H9 (cell line): ENCODE measurements around the gene AGPAT2. TPM values are rescaled to one million over a fixed set of nuclear protein-coding genes. Genes with fewer than 3 reads are reported as not detected.

ENCODE experiments used
- DNase-seq: peaks from one replicate; pipeline ENCODE4 v3.0.0-alpha.2; 2017
- H2AFZ ChIP-seq: one replicate; pipeline ENCODE4 v1.6.1; 2013; ENCODE audit warnings: mild to moderate bottlenecking, low read length, control low read depth, moderate library complexity
- H2AK5ac ChIP-seq: 2 replicates; pipeline ENCODE4 v1.6.1; 2013; ENCODE audit warnings: low read length, control low read depth, mixed read lengths; ENCODE audit not compliant: insufficient read length
- H2BK120ac ChIP-seq: one replicate; pipeline ENCODE4 v1.6.1; 2013; ENCODE audit warnings: low read depth, mild to moderate bottlenecking, low read length, control low read depth, inconsistent platforms; ENCODE audit not compliant: poor library complexity, severe bottlenecking
- H2BK12ac ChIP-seq: 2 replicates; pipeline ENCODE4 v1.6.1; 2013; ENCODE audit warnings: low read length, control low read depth, mixed read lengths, low read depth; ENCODE audit not compliant: insufficient read length
- H2BK15ac ChIP-seq: 2 replicates; pipeline ENCODE4 v1.6.1; 2013; ENCODE audit warnings: low read depth, low read length, control low read depth
- H2BK20ac ChIP-seq: one replicate; pipeline ENCODE4 v1.6.1; 2013; ENCODE audit warnings: low read depth, mild to moderate bottlenecking, low read length, control low read depth, inconsistent platforms; ENCODE audit not compliant: poor library complexity, severe bottlenecking
- H2BK5ac ChIP-seq: 2 replicates; pipeline ENCODE4 v1.6.1; 2013; ENCODE audit warnings: low read length, control low read depth, mixed read lengths; ENCODE audit not compliant: insufficient read length
- H3K14ac ChIP-seq: 2 replicates; pipeline ENCODE4 v1.6.1; 2013; ENCODE audit warnings: low read length, control low read depth; ENCODE audit not compliant: insufficient read depth
- H3K18ac ChIP-seq: 2 replicates; pipeline ENCODE4 v1.6.1; 2013; ENCODE audit warnings: low read depth, mild to moderate bottlenecking, mixed read lengths, low read length, control low read depth; ENCODE audit not compliant: insufficient read length
- H3K23ac ChIP-seq: 2 replicates; pipeline ENCODE4 v1.6.1; 2013; ENCODE audit warnings: low read length, control low read depth, mixed read lengths, low read depth; ENCODE audit not compliant: insufficient read length
- H3K23me2 ChIP-seq: 2 replicates; pipeline ENCODE4 v1.6.1; 2013; ENCODE audit warnings: low read depth, mild to moderate bottlenecking, mixed read lengths, low read length, control low read depth; ENCODE audit not compliant: insufficient read length, poor library complexity, severe bottlenecking
- H3K27ac ChIP-seq: 2 replicates; pipeline ENCODE4 v1.5.1; 2013; ENCODE audit warnings: low read length, control low read depth, mixed read lengths, low read depth; ENCODE audit not compliant: insufficient read length
- H3K27me3 ChIP-seq: 2 replicates; pipeline ENCODE4 v1.6.1; 2013; ENCODE audit warnings: low read length, control low read depth, inconsistent platforms; ENCODE audit not compliant: insufficient read depth
- H3K4ac ChIP-seq: 2 replicates; pipeline ENCODE4 v1.6.1; 2013; ENCODE audit warnings: low read depth, mild to moderate bottlenecking, control low read depth, inconsistent platforms, low read length, moderate library complexity
- H3K4me1 ChIP-seq: 2 replicates; pipeline ENCODE4 v1.6.1; 2013; ENCODE audit warnings: low read length, control low read depth, inconsistent platforms; ENCODE audit not compliant: insufficient read depth
- H3K4me2 ChIP-seq: 2 replicates; pipeline ENCODE4 v1.6.1; 2013; ENCODE audit warnings: low read length, control low read depth, mixed read lengths; ENCODE audit not compliant: insufficient read length, insufficient read depth
- H3K56ac ChIP-seq: 2 replicates; pipeline ENCODE4 v1.6.1; 2013; ENCODE audit warnings: low read depth, mild to moderate bottlenecking, mixed read lengths, low read length, control low read depth; ENCODE audit not compliant: insufficient read length
- H3K79me1 ChIP-seq: 2 replicates; pipeline ENCODE4 v1.6.1; 2013; ENCODE audit warnings: low read depth, mild to moderate bottlenecking, moderate library complexity, low read length, control low read depth, inconsistent platforms; ENCODE audit not compliant: insufficient read depth, poor library complexity, severe bottlenecking
- H3K79me2 ChIP-seq: 2 replicates; pipeline ENCODE4 v1.6.1; 2013; ENCODE audit warnings: low read length, control low read depth, inconsistent platforms; ENCODE audit not compliant: insufficient read depth
- H3K9ac ChIP-seq: 2 replicates; pipeline ENCODE4 v1.6.1; 2013; ENCODE audit warnings: low read length, control low read depth, mixed read lengths; ENCODE audit not compliant: insufficient read length; ENCODE audit errors: extremely low read depth
- H3K9me3 ChIP-seq: one replicate; pipeline ENCODE4 v1.6.1; 2013; ENCODE audit warnings: low read depth, low read length, inconsistent platforms; ENCODE audit not compliant: control insufficient read depth
- H3T11ph ChIP-seq: one replicate; pipeline ENCODE4 v1.6.1; 2013; ENCODE audit warnings: mild to moderate bottlenecking, low read length, control low read depth, inconsistent platforms
- H4K20me1 ChIP-seq: one replicate; pipeline ENCODE4 v1.6.1; 2013; ENCODE audit not compliant: control insufficient read depth, insufficient read length, insufficient read depth
- H4K5ac ChIP-seq: 2 replicates; pipeline ENCODE4 v1.6.1; 2013; ENCODE audit warnings: low read depth, mild to moderate bottlenecking, mixed read lengths, low read length, control low read depth; ENCODE audit not compliant: insufficient read length
- H4K8ac ChIP-seq: replicated peaks from 2 replicates; pipeline ENCODE4 v1.6.1; 2013; ENCODE audit warnings: low read length, control low read depth, mixed read lengths, low read depth; ENCODE audit not compliant: insufficient read length
- H4K91ac ChIP-seq: 2 replicates; pipeline ENCODE4 v1.6.1; 2013; ENCODE audit warnings: low read depth, mild to moderate bottlenecking, moderate library complexity, mixed read lengths, low read length, control low read depth; ENCODE audit not compliant: insufficient read length
- H3K27ac Mint-ChIP-seq, 3 experiments: 2 replicates in 2 of 3; 3 replicates in 1 of 3; pipeline ENCODE4 v1.8.0; 2020 to 2021; ENCODE audit warnings: mixed read lengths in 3 of 3, mild to moderate bottlenecking in 1 of 3, moderate library complexity in 1 of 3
- H3K27me3 Mint-ChIP-seq: 2 replicates; pipeline ENCODE4 v1.8.0; 2021; ENCODE audit warnings: low read depth, mild to moderate bottlenecking, moderate library complexity, mixed read lengths
- H3K36me3 Mint-ChIP-seq, 3 experiments: 2 replicates in 2 of 3; 3 replicates in 1 of 3; pipeline ENCODE4 v1.8.0; 2020 to 2021; ENCODE audit warnings: low read depth in 3 of 3, mixed read lengths in 3 of 3; ENCODE audit not compliant: insufficient read depth in 1 of 3
- H3K4me1 Mint-ChIP-seq, 2 experiments: 2 replicates each; pipeline ENCODE4 v1.8.0; 2020; ENCODE audit warnings: mixed read lengths in 2 of 2
- H3K4me3 Mint-ChIP-seq, 2 experiments: 2 replicates in 1 of 2; 3 replicates in 1 of 2; pipeline ENCODE4 v1.8.0; 2020 to 2021; ENCODE audit warnings: mild to moderate bottlenecking in 2 of 2, mixed read lengths in 2 of 2, moderate library complexity in 1 of 2
- H3K9me3 Mint-ChIP-seq, 2 experiments: 2 replicates in 1 of 2; 3 replicates in 1 of 2; pipeline ENCODE4 v1.8.0; 2020; ENCODE audit warnings: mild to moderate bottlenecking in 2 of 2, mixed read lengths in 2 of 2, moderate library complexity in 1 of 2
- CTCF ChIP-seq: fragments of 200-600 bp; sonication (generic); conservative IDR thresholded peaks from 3 replicates; pipeline ENCODE4 v1.8.0; 2021; ENCODE audit warnings: antibody characterized with exemption, mild to moderate bottlenecking
- WGBS: extraction: QIAGEN DNeasy Blood & Tissue Kit; methylation state at CpG from one replicate; pipeline ENCODE4 v1.1.7; 2013; ENCODE audit warnings: missing lambda C conversion rate, low lambda C conversion rate, mixed read lengths; ENCODE audit not compliant: insufficient read length; ENCODE audit errors: extremely low coverage; 5-methylcytosine and 5-hydroxymethylcytosine counted together
- total RNA-seq: library from RNA; stranded (reverse); gene quantifications from 2 replicates; pipeline ENCODE4 v1.2.1, GENCODE V29; 2021

The AGPAT2 gene
- total RNA-seq, 1 experiment from 2014 or later: 29.7 TPM

- Histone ChIP-seq H4K8ac (no peak overlapping the region), H4K20me1 (no peaks in the 10 kb centered on the region), H3K56ac (no peak overlapping the region), H3K4me1 (no peaks in the 10 kb centered on the region), H3K9me3 (no peaks in the 10 kb centered on the region), H4K5ac (no peak overlapping the region), H2AFZ (no peak overlapping the region), H2BK20ac (no peak overlapping the region), H3K14ac (no peak overlapping the region), H3K4me2 (no peak overlapping the region), H3K4ac (no peak overlapping the region), H3K27me3 (no peaks in the 10 kb centered on the region), H2AK5ac (no peak overlapping the region), H3T11ph (no peak overlapping the region), H3K79me1 (no peaks in the 10 kb centered on the region), H2BK12ac (no peak overlapping the region), H4K91ac (no peak overlapping the region), H2BK15ac (no peak overlapping the region), H3K18ac (no peak overlapping the region), H3K9ac (no peak overlapping the region), H3K23ac (no peak overlapping the region), H2BK120ac (no peak overlapping the region), H2BK5ac (no peak overlapping the region), H3K23me2 (no peaks in the 10 kb centered on the region), H3K27ac (no peak overlapping the region), H3K79me2 (no peaks in the 10 kb centered on the region)
- no peak overlapping the region for H3K27ac Mint-ChIP-seq
- H3K4me3 Mint-ChIP-seq: no peak overlapping the region
- no CpG with 5 or more reads among the region's 12 CpGs for WGBS
- no peaks in the 10 kb centered on the region for H3K36me3 Mint-ChIP-seq
- H3K27me3 Mint-ChIP-seq: peaks cover 52% of the 10 kb centered on the region
- H3K4me1 Mint-ChIP-seq: peaks cover 7 to 10% of the 10 kb centered on the region in 2 experiments
- no peak for DNase-seq
- no peaks in the 10 kb centered on the region for H3K9me3 Mint-ChIP-seq
- TF ChIP-seq CTCF: no peak
Measured at GRCh38 chr9:136703276-136703860, 16.1 kb upstream of the AGPAT2 start.
